ENCODE results near the gene AASDHPPT. TPM values are rescaled to one million over a fixed set of nuclear protein-coding genes. Genes with fewer than 3 reads are reported as not detected.
"Not testable (repeated sequence)": the region's sequence is repeated elsewhere in the genome, so short reads cannot be mapped to it uniquely, and the experiment has no call there.

Gene AASDHPPT, protein sequence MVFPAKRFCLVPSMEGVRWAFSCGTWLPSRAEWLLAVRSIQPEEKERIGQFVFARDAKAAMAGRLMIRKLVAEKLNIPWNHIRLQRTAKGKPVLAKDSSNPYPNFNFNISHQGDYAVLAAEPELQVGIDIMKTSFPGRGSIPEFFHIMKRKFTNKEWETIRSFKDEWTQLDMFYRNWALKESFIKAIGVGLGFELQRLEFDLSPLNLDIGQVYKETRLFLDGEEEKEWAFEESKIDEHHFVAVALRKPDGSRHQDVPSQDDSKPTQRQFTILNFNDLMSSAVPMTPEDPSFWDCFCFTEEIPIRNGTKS
- total RNA-seq: 10 to 100 TPM; 36.8 to 37.5 TPM

- Mint-ChIP-seq H3K4me1 (ENCODE audit: low read depth in 2 of 2) (peaks cover 25 to 55% of the 10 kb centered on the region in 2 donors), H3K4me3 (peak within 1 kb of the TSS; percentile 93), H3K27me3 (no peaks in the 10 kb centered on the region), H3K27ac (peak within 1 kb of the TSS; percentile 87 to 97), H3K36me3 (peaks cover 15% of the 10 kb centered on the region), H3K9me3 (no peaks in the 10 kb centered on the region)
- ATAC-seq (peak; percentile 28 to 41), DNase-seq (ENCODE audit: low spot score) (peak; percentile 64)
Measured at GRCh38 chr11:106077609-106078455, at the start of gene AASDHPPT. AASDHPPT (plus strand) TSS chr11:106077662; CDS start chr11:106077711, 49 bp downstream.

DNA sequence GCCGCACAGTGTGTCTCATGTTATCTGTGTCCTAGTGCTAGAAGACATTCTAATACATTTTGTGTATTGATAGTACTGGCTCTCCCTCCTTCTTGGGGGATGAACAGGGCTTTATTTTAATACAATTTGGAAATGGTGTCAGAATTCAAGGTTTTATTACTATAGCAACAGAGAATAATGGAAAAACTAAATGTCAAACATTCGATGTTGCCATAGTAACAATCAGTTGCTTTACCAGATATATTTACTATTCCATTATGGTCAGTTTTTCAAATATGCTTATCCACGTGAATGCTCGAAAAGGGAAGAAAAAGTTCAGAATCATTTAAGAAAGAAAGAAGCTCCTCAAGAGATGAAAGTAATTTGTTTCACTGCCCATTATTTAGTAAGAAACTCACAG, 46.9 kb upstream of the AASDHPPT start:
- ATAC-seq (no peak), DNase-seq (ENCODE audit: low spot score) (no peak)
- Mint-ChIP-seq H3K4me3 (no peak overlapping the region), H3K36me3 (no peaks in the 10 kb centered on the region), H3K27ac (no peak overlapping the region), H3K9me3 (no peaks in the 10 kb centered on the region), H3K27me3 (peaks cover 38 to 69% of the 10 kb centered on the region in 2 donors), H3K4me1 (ENCODE audit: low read depth in 2 of 2) (no peaks in the 10 kb centered on the region)

- no peaks in the 10 kb centered on the region for H3K4me1 Mint-ChIP-seq (ENCODE audit: low read depth in 2 of 2)
- no peak overlapping the region for H3K4me3 Mint-ChIP-seq
Measured at GRCh38 chr11:106031202-106031810, 46.2 kb upstream of the AASDHPPT start.

DNA sequence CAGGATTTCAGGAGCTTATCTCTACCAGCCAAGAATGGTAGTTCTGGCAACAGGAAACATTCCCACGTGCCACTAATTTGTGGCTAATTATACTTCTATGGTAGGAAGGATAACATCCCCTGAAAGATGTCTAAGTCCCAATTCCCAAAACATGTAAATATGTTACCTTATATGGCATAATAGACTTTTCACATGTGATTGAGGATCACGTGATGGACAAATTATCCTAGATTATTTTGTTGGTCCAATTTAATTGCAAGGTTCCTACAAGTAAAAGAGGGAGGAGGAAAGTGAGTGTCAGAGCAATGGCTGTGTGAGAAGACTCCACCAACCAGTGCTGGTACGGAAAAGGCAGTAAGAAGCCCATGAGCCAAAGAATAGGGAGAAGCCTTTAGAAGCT, 45.5 kb upstream of the AASDHPPT start:
- H3K27ac Mint-ChIP-seq: no peak overlapping the region
- no peak for DNase-seq (ENCODE audit: low spot score)
- no peaks in the 10 kb centered on the region for H3K36me3 Mint-ChIP-seq
- H3K4me3 Mint-ChIP-seq: no peak overlapping the region
- no peaks in the 10 kb centered on the region for H3K4me1 Mint-ChIP-seq (ENCODE audit: low read depth in 2 of 2)
- peaks cover 32 to 63% of the 10 kb centered on the region in 2 donors for H3K27me3 Mint-ChIP-seq
- no peaks in the 10 kb centered on the region for H3K9me3 Mint-ChIP-seq
- no peak for ATAC-seq

More at GRCh38 chr11:106031202-106031810, 46.2 kb upstream of the AASDHPPT start:
- no peak for DNase-seq (ENCODE audit: low spot score)
- peaks cover 35 to 69% of the 10 kb centered on the region in 2 donors for H3K27me3 Mint-ChIP-seq
- ATAC-seq: no peak
- no peaks in the 10 kb centered on the region for H3K9me3 Mint-ChIP-seq
- H3K27ac Mint-ChIP-seq: no peak overlapping the region
- H3K36me3 Mint-ChIP-seq: no peaks in the 10 kb centered on the region

GRCh38 chr11:106032861-106033260, 44.6 kb upstream of the AASDHPPT start:
- ATAC-seq (no peak), DNase-seq (ENCODE audit: low spot score) (no peak)
- H3K4me3 Mint-ChIP-seq: no peak overlapping the region
- H3K9me3 Mint-ChIP-seq: no peaks in the 10 kb centered on the region
- H3K4me1 Mint-ChIP-seq (ENCODE audit: low read depth in 2 of 2): no peaks in the 10 kb centered on the region
- no peaks in the 10 kb centered on the region for H3K36me3 Mint-ChIP-seq
- no peak overlapping the region for H3K27ac Mint-ChIP-seq
- peaks cover 27 to 57% of the 10 kb centered on the region in 2 donors for H3K27me3 Mint-ChIP-seq

DNA sequence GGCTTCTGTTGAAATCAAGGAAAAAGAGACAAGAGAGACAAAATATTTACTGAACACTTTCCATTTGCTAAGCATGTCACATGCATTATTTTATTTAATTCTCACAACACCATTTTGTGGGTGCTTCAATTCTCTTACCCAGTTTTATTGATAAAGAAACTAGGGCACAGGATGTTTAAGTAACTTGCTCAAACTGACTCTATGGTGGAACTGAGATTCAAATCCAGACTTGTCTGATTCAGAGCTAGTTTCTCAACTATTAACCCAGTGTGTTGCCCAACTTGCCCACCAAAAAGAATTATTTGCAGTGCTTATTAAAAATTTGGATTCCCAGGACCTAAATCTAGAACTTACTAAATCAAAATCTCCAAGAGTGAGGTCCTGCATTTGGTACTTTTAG, 33.9 kb upstream of the AASDHPPT start:
- DNase-seq (ENCODE audit: low spot score) (no peak), ATAC-seq (no peak)
- no peaks in the 10 kb centered on the region for H3K36me3 Mint-ChIP-seq
- no peaks in the 10 kb centered on the region for H3K9me3 Mint-ChIP-seq
- no peak overlapping the region for H3K4me3 Mint-ChIP-seq
- no peak overlapping the region for H3K27ac Mint-ChIP-seq
- no peaks in the 10 kb centered on the region for H3K4me1 Mint-ChIP-seq (ENCODE audit: low read depth in 2 of 2)
- peaks cover 9 to 22% of the 10 kb centered on the region in 2 donors for H3K27me3 Mint-ChIP-seq

DNA sequence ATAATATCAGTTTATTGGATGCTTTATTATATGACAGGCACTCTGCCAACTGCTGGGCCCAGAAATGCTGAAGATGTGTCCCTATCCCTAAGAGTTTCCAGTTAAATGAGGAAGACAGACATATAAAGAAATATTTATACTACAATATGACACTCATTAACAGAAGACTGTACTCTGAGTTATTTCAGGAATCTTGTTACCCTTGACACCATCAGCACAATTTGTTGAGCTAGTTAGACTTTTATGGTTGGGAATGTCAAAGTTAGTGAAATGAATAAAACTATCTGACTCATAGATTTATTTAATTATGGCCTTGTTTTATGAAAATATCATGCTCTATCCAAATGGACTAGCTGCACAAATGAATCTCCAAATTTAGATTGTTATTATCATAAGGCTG, 29.8 kb upstream of the AASDHPPT start:
- Mint-ChIP-seq H3K4me3 (no peak overlapping the region), H3K27ac (no peak overlapping the region), H3K27me3 (peaks cover 6 to 15% of the 10 kb centered on the region in 2 donors)

DNA sequence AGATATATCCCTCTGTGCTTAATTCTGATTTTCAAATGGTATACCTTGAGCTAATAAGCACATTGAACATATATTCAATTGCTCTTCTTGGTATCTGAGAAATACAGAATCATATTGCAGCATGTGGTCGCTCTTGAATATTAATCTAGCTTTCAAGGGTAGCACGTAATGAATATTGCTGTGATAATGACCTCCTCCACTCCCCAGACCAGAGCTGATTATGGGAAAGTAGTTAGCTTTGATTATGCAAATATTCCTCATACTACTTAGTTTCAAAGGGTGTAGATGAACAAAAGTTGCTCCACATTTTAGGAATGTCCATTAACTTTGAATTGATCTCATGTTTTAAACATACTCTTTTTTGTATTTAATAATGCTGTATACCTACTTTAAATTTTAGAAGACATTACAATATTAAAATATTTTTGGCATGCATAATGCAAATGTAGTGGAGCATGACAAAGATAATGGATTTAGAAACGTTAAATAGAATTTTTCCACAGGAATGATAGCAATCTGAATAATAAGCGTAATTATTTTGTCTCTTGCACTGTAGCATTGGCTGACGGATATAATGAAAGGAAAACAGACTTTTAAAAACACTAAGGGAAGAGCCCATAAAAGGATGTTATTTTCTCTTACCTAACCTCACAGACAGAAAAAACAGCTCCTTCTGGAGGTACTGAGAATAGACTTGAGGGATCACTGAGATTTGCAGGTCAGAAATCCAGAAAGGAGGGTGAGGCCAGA, 27.6 kb upstream of the AASDHPPT start:
- no peak for ATAC-seq
- Mint-ChIP-seq H3K4me3 (no peak overlapping the region), H3K9me3 (no peaks in the 10 kb centered on the region), H3K27me3 (peaks cover 0 to 11% of the 10 kb centered on the region in 2 donors), H3K36me3 (no peaks in the 10 kb centered on the region), H3K4me1 (ENCODE audit: low read depth in 2 of 2) (no peaks in the 10 kb centered on the region), H3K27ac (no peak overlapping the region)
- no peak for DNase-seq (ENCODE audit: low spot score)

More for the DNA sequence above, 29.8 kb upstream of the AASDHPPT start:
- ATAC-seq (no peak), DNase-seq (ENCODE audit: low spot score) (no peak)
- Mint-ChIP-seq H3K4me1 (ENCODE audit: low read depth in 2 of 2) (no peaks in the 10 kb centered on the region), H3K9me3 (no peaks in the 10 kb centered on the region), H3K36me3 (no peaks in the 10 kb centered on the region)

DNA sequence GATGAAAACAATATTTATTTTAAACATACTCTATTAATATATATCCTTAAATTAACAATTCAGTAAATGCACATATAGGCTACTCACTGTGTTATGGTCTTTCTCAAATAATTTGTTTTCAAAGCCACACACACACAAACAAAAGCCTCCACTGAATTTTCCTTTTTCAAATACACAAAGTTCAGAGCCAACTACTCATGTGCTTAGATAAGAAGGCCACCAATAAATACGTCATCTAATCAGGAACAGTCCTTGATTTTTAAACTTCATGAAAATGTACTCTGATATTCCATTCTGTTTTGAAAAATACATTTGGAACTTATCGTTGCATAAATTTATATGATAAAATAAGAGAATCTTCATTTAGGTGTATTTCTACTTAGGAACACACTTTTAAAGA, 26.4 kb upstream of the AASDHPPT start:
- Mint-ChIP-seq H3K9me3 (no peaks in the 10 kb centered on the region), H3K27ac (no peak overlapping the region), H3K4me3 (no peak overlapping the region), H3K4me1 (ENCODE audit: low read depth in 2 of 2) (no peaks in the 10 kb centered on the region), H3K36me3 (no peaks in the 10 kb centered on the region), H3K27me3 (peaks cover 0 to 8% of the 10 kb centered on the region in 2 donors)
- DNase-seq (ENCODE audit: low spot score): no peak
- no peak for ATAC-seq

DNA sequence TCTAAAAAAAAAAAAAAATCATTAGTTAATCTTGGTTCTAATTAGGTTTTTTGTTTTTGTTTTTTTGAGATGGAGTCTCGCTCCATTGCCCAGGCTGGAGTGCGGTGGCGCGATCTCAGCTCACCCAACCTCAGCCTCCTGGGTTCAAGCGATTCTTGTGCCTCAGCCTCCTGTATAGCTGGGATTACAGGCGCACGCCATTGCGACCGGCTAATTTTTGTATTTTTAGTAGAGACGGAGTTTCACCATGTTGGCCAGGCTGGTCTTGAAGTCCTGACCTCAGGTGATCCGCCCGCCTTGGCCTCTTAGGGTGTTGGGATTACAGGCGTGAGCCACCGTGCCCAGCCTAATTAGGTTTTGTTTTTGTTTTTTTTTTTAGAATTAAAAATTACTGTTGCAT, 19.1 kb upstream of the AASDHPPT start:
- not testable (repeated sequence) for H3K27me3 Mint-ChIP-seq; H3K9me3 Mint-ChIP-seq; H3K27ac Mint-ChIP-seq; ATAC-seq; H3K36me3 Mint-ChIP-seq; H3K4me3 Mint-ChIP-seq; DNase-seq (ENCODE audit: low spot score)
- peaks cover 18 to 26% of the 10 kb centered on the region in 2 donors for H3K4me1 Mint-ChIP-seq (ENCODE audit: low read depth in 2 of 2)

DNA sequence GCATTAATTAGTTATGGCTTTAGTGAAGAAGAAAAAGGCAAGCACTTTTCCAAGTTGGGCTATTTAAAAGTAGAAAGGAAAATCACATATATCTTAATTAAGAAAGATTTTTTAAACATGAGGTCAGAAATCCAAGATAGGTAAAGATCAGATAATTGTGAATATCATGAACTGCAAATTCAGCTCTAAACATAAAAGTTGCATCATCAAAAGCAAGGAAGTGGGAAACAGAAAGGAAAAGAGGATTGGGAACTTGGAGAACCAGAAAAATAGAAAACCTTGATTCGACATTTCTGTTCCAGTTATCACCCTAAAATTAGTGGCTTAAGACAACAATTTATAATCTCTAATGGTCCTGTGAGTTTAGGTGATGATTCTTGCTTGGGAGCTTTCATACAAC, 17.8 kb upstream of the AASDHPPT start:
- Mint-ChIP-seq H3K4me1 (ENCODE audit: low read depth in 2 of 2) (peaks cover 18 to 26% of the 10 kb centered on the region in 2 donors), H3K27ac (no peak overlapping the region), H3K36me3 (no peaks in the 10 kb centered on the region), H3K4me3 (no peak overlapping the region), H3K27me3 (no peaks in the 10 kb centered on the region), H3K9me3 (no peaks in the 10 kb centered on the region)
- DNase-seq (ENCODE audit: low spot score) (no peak), ATAC-seq (no peak)

DNA sequence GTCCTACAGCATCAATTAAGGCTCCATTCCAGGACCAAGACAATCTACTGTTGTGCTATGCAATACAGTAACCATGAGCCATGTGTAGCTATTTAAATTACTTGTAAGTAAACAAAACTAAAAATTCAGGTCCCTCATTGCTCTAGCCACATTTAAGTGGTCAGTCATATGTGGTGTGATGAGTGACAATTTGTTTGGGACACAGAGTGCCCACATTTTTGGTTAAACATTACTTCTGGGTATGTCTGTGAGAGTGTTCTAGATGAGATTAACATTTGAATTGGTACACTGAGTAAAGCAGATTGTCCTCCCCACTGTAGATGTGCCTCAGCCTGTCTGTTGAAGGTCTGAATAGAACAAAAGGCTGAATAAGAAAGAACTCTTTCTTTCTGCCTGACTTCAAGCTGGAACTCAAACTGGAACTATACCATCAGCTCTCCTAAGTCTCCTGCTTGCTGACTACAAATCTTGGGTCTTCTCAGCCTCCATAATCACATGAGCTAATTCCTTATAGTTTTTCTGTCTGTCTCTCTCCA, 16.1 kb upstream of the AASDHPPT start:
- Mint-ChIP-seq H3K4me3 (no peak overlapping the region), H3K9me3 (no peaks in the 10 kb centered on the region), H3K36me3 (no peaks in the 10 kb centered on the region), H3K27me3 (no peaks in the 10 kb centered on the region), H3K4me1 (ENCODE audit: low read depth in 2 of 2) (peaks cover 18 to 26% of the 10 kb centered on the region in 2 donors), H3K27ac (peak overlapping the region in 1 of 2 donors; percentile 56)
- ATAC-seq (peak in 1 of 2 donors; percentile 24), DNase-seq (ENCODE audit: low spot score) (no peak)
